ENCODE measurements around the gene STXBP4. TPM values are rescaled to one million over a fixed set of nuclear protein-coding genes. Genes with fewer than 3 reads are reported as not detected.

STXBP4 gene
- total RNA-seq, 1 experiment from 2014 or later = 12.0 TPM

DNA sequence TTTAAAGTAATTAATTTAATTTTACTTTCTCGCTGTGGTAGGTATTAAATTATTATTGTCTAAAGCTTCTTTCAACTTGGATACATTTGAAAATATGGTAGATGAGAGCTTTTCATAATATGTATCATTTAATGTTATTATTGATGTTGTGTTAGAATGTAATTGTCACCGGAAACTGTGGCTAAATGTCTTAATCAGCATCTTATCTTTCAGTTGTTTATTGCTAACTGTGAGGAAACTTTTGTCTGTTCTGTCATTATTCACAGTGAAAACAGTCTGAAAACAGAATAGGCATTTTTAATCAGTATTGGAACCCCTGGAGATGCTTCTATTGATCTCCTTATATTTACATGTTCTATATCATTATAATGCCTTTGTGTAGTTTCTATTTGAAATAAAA, 120.7 kb downstream of the STXBP4 start:
- H3K4me1 Mint-ChIP-seq = peaks cover 7% of the 10 kb centered on the region
- ChIA-PET CTCF (no interaction called here), POLR2A (no interaction called here)
- ATAC-seq (no peak), DNase-seq (ENCODE audit: low spot score) (no peak)
- H3K36me3 Mint-ChIP-seq = no peaks in the 10 kb centered on the region
- H3K9me3 Mint-ChIP-seq = no peaks in the 10 kb centered on the region
- no peak overlapping the region for H3K27ac Mint-ChIP-seq
- H3K27me3 Mint-ChIP-seq (ENCODE audit: low read depth) = no peaks in the 10 kb centered on the region
- H3K4me3 Mint-ChIP-seq = no peak overlapping the region
- TF ChIP-seq, protein P1, sequence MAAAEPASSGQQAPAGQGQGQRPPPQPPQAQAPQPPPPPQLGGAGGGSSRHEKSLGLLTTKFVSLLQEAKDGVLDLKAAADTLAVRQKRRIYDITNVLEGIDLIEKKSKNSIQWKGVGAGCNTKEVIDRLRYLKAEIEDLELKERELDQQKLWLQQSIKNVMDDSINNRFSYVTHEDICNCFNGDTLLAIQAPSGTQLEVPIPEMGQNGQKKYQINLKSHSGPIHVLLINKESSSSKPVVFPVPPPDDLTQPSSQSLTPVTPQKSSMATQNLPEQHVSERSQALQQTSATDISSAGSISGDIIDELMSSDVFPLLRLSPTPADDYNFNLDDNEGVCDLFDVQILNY (CRISPR knock-in tag; IDR thresholded peaks at IDR 0.05) = no peak
- TF ChIP-seq, protein P2, sequence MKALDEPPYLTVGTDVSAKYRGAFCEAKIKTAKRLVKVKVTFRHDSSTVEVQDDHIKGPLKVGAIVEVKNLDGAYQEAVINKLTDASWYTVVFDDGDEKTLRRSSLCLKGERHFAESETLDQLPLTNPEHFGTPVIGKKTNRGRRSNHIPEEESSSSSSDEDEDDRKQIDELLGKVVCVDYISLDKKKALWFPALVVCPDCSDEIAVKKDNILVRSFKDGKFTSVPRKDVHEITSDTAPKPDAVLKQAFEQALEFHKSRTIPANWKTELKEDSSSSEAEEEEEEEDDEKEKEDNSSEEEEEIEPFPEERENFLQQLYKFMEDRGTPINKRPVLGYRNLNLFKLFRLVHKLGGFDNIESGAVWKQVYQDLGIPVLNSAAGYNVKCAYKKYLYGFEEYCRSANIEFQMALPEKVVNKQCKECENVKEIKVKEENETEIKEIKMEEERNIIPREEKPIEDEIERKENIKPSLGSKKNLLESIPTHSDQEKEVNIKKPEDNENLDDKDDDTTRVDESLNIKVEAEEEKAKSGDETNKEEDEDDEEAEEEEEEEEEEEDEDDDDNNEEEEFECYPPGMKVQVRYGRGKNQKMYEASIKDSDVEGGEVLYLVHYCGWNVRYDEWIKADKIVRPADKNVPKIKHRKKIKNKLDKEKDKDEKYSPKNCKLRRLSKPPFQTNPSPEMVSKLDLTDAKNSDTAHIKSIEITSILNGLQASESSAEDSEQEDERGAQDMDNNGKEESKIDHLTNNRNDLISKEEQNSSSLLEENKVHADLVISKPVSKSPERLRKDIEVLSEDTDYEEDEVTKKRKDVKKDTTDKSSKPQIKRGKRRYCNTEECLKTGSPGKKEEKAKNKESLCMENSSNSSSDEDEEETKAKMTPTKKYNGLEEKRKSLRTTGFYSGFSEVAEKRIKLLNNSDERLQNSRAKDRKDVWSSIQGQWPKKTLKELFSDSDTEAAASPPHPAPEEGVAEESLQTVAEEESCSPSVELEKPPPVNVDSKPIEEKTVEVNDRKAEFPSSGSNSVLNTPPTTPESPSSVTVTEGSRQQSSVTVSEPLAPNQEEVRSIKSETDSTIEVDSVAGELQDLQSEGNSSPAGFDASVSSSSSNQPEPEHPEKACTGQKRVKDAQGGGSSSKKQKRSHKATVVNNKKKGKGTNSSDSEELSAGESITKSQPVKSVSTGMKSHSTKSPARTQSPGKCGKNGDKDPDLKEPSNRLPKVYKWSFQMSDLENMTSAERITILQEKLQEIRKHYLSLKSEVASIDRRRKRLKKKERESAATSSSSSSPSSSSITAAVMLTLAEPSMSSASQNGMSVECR (CRISPR knock-in tag; IDR thresholded peaks at IDR 0.05; ENCODE audit: borderline replicate concordance) = no peak
- TF ChIP-seq, protein P3, sequence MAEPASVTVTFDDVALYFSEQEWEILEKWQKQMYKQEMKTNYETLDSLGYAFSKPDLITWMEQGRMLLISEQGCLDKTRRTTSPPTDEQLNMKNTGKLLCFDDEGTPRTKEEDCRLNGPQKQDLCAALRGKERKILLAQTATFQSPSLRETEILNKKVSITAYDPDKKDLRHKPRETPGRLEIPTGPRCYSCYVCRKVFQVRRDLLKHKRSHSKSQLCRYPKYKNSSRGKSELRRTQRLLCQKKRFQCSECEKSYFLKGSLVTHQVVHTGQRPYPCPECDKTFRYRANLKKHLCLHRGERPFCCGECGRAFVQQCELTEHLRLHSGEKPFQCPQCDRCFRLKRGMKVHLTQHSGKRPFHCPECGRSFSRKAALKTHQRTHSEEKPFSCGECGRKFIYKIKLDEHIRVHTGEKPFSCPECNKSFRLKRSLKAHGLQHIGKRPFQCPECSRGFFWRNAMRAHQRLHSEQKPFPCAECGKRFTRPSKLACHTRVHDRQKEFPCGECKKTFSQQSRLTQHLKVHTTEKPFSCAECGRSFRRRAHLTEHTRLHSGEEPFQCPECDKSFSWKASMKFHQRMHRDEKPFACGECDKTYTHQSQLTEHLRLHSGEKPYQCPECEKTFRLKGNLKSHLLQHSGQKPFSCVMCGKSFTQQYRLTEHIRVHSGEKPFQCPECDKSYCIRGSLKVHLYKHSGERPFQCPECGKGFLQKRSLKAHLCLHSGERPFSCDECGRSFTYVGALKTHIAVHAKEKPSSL (CRISPR knock-in tag; conservative IDR thresholded peaks at IDR 0.05) = no peak
- TF ChIP-seq, protein P4, sequence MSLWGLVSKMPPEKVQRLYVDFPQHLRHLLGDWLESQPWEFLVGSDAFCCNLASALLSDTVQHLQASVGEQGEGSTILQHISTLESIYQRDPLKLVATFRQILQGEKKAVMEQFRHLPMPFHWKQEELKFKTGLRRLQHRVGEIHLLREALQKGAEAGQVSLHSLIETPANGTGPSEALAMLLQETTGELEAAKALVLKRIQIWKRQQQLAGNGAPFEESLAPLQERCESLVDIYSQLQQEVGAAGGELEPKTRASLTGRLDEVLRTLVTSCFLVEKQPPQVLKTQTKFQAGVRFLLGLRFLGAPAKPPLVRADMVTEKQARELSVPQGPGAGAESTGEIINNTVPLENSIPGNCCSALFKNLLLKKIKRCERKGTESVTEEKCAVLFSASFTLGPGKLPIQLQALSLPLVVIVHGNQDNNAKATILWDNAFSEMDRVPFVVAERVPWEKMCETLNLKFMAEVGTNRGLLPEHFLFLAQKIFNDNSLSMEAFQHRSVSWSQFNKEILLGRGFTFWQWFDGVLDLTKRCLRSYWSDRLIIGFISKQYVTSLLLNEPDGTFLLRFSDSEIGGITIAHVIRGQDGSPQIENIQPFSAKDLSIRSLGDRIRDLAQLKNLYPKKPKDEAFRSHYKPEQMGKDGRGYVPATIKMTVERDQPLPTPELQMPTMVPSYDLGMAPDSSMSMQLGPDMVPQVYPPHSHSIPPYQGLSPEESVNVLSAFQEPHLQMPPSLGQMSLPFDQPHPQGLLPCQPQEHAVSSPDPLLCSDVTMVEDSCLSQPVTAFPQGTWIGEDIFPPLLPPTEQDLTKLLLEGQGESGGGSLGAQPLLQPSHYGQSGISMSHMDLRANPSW (CRISPR knock-in tag; conservative IDR thresholded peaks at IDR 0.05; ENCODE audit: low read depth) = no peak
- TF ChIP-seq, protein P5, sequence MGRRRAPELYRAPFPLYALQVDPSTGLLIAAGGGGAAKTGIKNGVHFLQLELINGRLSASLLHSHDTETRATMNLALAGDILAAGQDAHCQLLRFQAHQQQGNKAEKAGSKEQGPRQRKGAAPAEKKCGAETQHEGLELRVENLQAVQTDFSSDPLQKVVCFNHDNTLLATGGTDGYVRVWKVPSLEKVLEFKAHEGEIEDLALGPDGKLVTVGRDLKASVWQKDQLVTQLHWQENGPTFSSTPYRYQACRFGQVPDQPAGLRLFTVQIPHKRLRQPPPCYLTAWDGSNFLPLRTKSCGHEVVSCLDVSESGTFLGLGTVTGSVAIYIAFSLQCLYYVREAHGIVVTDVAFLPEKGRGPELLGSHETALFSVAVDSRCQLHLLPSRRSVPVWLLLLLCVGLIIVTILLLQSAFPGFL (CRISPR knock-in tag; IDR thresholded peaks at IDR 0.05; ENCODE audit: borderline replicate concordance) = no peak
- TF ChIP-seq RORB (CRISPR knock-in tag; IDR thresholded peaks at IDR 0.05) = no peak
- no peak for TF ChIP-seq ZNF317 (CRISPR knock-in tag; IDR thresholded peaks at IDR 0.05; ENCODE audit: borderline replicate concordance, low read depth)
- TF ChIP-seq, protein P6, sequence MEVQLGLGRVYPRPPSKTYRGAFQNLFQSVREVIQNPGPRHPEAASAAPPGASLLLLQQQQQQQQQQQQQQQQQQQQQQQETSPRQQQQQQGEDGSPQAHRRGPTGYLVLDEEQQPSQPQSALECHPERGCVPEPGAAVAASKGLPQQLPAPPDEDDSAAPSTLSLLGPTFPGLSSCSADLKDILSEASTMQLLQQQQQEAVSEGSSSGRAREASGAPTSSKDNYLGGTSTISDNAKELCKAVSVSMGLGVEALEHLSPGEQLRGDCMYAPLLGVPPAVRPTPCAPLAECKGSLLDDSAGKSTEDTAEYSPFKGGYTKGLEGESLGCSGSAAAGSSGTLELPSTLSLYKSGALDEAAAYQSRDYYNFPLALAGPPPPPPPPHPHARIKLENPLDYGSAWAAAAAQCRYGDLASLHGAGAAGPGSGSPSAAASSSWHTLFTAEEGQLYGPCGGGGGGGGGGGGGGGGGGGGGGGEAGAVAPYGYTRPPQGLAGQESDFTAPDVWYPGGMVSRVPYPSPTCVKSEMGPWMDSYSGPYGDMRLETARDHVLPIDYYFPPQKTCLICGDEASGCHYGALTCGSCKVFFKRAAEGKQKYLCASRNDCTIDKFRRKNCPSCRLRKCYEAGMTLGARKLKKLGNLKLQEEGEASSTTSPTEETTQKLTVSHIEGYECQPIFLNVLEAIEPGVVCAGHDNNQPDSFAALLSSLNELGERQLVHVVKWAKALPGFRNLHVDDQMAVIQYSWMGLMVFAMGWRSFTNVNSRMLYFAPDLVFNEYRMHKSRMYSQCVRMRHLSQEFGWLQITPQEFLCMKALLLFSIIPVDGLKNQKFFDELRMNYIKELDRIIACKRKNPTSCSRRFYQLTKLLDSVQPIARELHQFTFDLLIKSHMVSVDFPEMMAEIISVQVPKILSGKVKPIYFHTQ (CRISPR knock-in tag; IDR thresholded peaks at IDR 0.05) = no peak
- no peak for TF ChIP-seq KAT7 (CRISPR knock-in tag; IDR thresholded peaks at IDR 0.05; ENCODE audit: borderline replicate concordance)
- no peak for TF ChIP-seq RELA (CRISPR knock-in tag; IDR thresholded peaks at IDR 0.05; ENCODE audit: borderline replicate concordance)
- TF ChIP-seq, protein P7, sequence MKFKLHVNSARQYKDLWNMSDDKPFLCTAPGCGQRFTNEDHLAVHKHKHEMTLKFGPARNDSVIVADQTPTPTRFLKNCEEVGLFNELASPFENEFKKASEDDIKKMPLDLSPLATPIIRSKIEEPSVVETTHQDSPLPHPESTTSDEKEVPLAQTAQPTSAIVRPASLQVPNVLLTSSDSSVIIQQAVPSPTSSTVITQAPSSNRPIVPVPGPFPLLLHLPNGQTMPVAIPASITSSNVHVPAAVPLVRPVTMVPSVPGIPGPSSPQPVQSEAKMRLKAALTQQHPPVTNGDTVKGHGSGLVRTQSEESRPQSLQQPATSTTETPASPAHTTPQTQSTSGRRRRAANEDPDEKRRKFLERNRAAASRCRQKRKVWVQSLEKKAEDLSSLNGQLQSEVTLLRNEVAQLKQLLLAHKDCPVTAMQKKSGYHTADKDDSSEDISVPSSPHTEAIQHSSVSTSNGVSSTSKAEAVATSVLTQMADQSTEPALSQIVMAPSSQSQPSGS (CRISPR knock-in tag; IDR thresholded peaks at IDR 0.05; ENCODE audit: borderline replicate concordance, low read depth) = no peak
- TF ChIP-seq, protein P8, sequence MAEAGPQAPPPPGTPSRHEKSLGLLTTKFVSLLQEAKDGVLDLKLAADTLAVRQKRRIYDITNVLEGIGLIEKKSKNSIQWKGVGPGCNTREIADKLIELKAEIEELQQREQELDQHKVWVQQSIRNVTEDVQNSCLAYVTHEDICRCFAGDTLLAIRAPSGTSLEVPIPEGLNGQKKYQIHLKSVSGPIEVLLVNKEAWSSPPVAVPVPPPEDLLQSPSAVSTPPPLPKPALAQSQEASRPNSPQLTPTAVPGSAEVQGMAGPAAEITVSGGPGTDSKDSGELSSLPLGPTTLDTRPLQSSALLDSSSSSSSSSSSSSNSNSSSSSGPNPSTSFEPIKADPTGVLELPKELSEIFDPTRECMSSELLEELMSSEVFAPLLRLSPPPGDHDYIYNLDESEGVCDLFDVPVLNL (CRISPR knock-in tag; IDR thresholded peaks at IDR 0.05; ENCODE audit: borderline replicate concordance, low read depth) = no peak
- TF ChIP-seq, protein P9, sequence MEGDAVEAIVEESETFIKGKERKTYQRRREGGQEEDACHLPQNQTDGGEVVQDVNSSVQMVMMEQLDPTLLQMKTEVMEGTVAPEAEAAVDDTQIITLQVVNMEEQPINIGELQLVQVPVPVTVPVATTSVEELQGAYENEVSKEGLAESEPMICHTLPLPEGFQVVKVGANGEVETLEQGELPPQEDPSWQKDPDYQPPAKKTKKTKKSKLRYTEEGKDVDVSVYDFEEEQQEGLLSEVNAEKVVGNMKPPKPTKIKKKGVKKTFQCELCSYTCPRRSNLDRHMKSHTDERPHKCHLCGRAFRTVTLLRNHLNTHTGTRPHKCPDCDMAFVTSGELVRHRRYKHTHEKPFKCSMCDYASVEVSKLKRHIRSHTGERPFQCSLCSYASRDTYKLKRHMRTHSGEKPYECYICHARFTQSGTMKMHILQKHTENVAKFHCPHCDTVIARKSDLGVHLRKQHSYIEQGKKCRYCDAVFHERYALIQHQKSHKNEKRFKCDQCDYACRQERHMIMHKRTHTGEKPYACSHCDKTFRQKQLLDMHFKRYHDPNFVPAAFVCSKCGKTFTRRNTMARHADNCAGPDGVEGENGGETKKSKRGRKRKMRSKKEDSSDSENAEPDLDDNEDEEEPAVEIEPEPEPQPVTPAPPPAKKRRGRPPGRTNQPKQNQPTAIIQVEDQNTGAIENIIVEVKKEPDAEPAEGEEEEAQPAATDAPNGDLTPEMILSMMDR (IDR thresholded peaks at IDR 0.05) = no peak
- TF ChIP-seq ZNF219 (CRISPR knock-in tag; IDR thresholded peaks at IDR 0.05; ENCODE audit: borderline replicate concordance) = no peak
- TF ChIP-seq, protein P10, sequence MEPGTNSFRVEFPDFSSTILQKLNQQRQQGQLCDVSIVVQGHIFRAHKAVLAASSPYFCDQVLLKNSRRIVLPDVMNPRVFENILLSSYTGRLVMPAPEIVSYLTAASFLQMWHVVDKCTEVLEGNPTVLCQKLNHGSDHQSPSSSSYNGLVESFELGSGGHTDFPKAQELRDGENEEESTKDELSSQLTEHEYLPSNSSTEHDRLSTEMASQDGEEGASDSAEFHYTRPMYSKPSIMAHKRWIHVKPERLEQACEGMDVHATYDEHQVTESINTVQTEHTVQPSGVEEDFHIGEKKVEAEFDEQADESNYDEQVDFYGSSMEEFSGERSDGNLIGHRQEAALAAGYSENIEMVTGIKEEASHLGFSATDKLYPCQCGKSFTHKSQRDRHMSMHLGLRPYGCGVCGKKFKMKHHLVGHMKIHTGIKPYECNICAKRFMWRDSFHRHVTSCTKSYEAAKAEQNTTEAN (CRISPR knock-in tag; IDR thresholded peaks at IDR 0.05) = no peak

All from WTC11 (cell line).